ENCODE results near the gene PYDC2.

The PYDC2 gene

GRCh38 chr3:191499307-191500080 lies 38.5 kb downstream of the PYDC2 start:
- DNase-seq (no peak), ATAC-seq (no peak)
- Mint-ChIP-seq H3K4me1 (no peaks in the 10 kb centered on the region), H3K9me3 (no peaks in the 10 kb centered on the region), H3K27me3 (no peaks in the 10 kb centered on the region), H3K4me3 (no peak overlapping the region), H3K36me3 (ENCODE audit: low read depth) (no peaks in the 10 kb centered on the region), H3K27ac (no peak overlapping the region)

DNA sequence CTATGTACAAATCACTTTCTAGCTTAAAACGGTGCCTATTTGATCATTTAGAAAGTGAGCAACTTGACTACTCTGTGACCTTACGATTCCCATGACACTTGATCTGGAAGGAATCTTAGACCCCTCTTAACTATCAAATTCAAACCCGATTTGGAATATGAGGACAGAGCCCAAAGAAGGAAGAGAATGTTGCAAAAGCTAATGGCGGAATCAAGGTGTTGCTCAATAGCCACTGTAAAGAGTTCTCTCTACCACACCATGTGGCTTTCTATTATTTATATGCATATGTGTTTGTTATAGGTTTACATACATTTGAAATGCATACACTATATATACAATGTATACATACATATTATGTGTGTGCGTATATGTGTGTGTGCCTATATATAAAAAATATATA lies 39.9 kb downstream of the PYDC2 start:
- no peak overlapping the region for H3K27ac Mint-ChIP-seq
- H3K9me3 Mint-ChIP-seq: no peaks in the 10 kb centered on the region
- DNase-seq (no peak), ATAC-seq (no peak)
- H3K4me3 Mint-ChIP-seq: no peak overlapping the region
- H3K27me3 Mint-ChIP-seq: no peaks in the 10 kb centered on the region
- no peaks in the 10 kb centered on the region for H3K4me1 Mint-ChIP-seq
- H3K36me3 Mint-ChIP-seq (ENCODE audit: low read depth): no peaks in the 10 kb centered on the region

- no peak overlapping the region for H3K27ac Mint-ChIP-seq
- no peak overlapping the region for H3K4me3 Mint-ChIP-seq
- no peaks in the 10 kb centered on the region for H3K9me3 Mint-ChIP-seq
- no peaks in the 10 kb centered on the region for H3K36me3 Mint-ChIP-seq (ENCODE audit: low read depth)
- H3K4me1 Mint-ChIP-seq: no peaks in the 10 kb centered on the region
- DNase-seq (no peak), ATAC-seq (no peak)
- no peaks in the 10 kb centered on the region for H3K27me3 Mint-ChIP-seq
These were observed 41.6 kb downstream of the PYDC2 start for GRCh38 chr3:191502583-191502982.

DNA sequence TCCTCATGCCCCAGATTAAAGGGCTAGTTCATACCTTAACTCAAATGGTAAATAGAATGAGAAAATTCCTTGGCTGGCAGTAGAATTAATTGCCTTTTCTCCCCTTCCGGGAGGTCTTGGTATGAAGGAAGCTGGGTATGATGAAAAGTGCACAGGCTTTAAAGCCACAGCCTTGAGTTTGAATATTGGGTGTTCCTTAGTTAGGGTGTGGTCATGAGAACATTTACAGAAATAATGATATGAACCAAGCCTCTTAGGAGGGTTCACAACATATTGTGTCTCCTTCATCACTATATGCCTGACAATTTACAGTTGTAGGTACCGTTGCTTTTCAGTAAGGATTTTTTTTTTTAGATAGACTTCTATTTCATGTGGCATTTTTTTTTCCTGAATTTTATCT lies 48.1 kb downstream of the PYDC2 start:
- ATAC-seq: no peak
- no peak overlapping the region for H3K27ac Mint-ChIP-seq
- DNase-seq: no peak
- no peaks in the 10 kb centered on the region for H3K36me3 Mint-ChIP-seq (ENCODE audit: low read depth)
- no peaks in the 10 kb centered on the region for H3K27me3 Mint-ChIP-seq
- no peak overlapping the region for H3K4me3 Mint-ChIP-seq
- H3K4me1 Mint-ChIP-seq: no peaks in the 10 kb centered on the region
- H3K9me3 Mint-ChIP-seq: no peaks in the 10 kb centered on the region
